Loucy (cell line): ENCODE results near the gene UNC50.

ENCODE experiments used
- CTCF ChIP-seq: fragments of 200-600 bp; sonication (generic); conservative IDR thresholded peaks from 2 replicates; pipeline ENCODE4 v1.5.1; 2014; ENCODE audit warnings: mild to moderate bottlenecking, antibody characterized with exemption, low read length
- EZH2phosphoT487 ChIP-seq: fragments of 200-600 bp; IDR thresholded peaks from 2 replicates; pipeline ENCODE4 v1.6.1; 2018; ENCODE audit warnings: antibody characterized with exemption, mild to moderate bottlenecking, moderate library complexity, borderline replicate concordance

GRCh38 chr2:98576666-98577312 is 31.6 kb upstream of the UNC50 start:
- TF ChIP-seq CTCF, result no peak
- TF ChIP-seq EZH2phosphoT487, result no peak
